ENCODE measurements around the gene GET4.

The GET4 gene

DNA sequence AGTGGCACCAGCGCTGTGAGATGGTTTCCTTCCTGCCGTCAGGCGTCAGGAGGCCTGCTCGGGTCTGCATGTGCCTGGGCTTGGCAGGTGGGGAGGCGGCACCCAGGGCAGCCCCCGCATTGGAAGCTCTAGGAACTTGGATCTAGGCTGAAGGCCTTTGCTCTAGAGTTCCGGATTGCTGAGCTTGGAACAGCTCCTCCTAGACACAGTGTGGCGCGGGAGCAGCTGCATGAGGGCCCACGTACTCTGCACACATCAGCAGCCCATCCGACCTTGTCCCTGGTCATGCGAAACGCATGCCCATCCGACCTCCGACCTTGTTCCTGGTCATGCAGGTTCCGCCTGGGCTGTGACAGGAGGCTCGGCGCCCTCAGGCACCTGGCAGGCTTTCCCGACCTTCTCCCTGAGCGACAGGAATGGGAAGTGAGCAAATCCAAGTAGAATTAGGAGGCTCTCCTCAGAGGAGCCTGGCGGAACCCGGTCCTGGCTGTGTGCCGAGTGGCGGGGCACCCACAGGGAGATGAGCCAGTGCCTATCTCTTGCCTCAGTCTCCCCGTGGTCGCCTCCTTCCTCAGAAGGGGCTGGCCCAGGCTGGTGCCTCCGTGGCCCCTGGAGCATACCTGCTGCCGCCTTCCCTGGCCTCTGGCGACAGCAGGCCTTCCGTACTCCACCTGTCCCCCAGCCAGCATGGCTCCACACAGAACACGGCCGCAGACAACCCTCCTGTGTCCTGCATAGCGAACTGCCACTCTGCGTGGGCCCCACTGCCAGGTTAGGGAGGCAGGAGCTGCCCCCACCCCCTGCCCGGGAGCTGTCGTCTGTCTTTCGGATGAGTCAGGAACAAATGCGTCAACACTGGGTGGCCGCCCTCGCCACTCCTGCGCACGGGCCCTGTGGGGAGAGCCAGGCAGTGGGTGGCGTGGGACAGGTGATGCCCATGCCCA lies 12.0 kb downstream of the GET4 start:
- no peak for DNase-seq

GRCh38 chr7:889025-889390 lies 12.7 kb downstream of the GET4 start:
- no peak for DNase-seq

GRCh38 chr7:889391-889790 lies 13.0 kb downstream of the GET4 start:
- DNase-seq: no peak

DNA sequence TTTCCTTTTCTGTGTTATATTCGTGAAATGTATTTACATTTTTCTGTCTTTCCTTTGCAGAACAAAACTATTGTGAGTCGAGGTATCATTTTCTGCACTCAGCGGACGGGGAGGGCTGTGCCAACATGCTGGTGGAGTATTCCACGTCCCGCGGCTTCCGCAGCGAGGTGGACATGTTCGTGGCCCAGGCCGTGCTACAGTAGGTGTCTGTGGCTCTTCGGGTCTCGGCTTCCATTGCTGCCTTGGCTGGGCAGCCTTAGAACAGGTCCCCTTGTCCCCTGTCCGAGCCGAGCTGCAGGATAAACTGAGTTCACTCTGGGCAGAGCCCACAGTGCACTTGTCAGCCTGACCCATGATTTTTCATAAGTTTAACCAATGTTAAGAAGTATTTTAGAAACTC lies 14.5 kb downstream of the GET4 start:
- DNase-seq: no peak

GRCh38 chr7:891291-891690 lies 14.9 kb downstream of the GET4 start:
- DNase-seq: no peak

GRCh38 chr7:891805-892204 lies 15.5 kb downstream of the GET4 start:
- no peak for DNase-seq

DNA sequence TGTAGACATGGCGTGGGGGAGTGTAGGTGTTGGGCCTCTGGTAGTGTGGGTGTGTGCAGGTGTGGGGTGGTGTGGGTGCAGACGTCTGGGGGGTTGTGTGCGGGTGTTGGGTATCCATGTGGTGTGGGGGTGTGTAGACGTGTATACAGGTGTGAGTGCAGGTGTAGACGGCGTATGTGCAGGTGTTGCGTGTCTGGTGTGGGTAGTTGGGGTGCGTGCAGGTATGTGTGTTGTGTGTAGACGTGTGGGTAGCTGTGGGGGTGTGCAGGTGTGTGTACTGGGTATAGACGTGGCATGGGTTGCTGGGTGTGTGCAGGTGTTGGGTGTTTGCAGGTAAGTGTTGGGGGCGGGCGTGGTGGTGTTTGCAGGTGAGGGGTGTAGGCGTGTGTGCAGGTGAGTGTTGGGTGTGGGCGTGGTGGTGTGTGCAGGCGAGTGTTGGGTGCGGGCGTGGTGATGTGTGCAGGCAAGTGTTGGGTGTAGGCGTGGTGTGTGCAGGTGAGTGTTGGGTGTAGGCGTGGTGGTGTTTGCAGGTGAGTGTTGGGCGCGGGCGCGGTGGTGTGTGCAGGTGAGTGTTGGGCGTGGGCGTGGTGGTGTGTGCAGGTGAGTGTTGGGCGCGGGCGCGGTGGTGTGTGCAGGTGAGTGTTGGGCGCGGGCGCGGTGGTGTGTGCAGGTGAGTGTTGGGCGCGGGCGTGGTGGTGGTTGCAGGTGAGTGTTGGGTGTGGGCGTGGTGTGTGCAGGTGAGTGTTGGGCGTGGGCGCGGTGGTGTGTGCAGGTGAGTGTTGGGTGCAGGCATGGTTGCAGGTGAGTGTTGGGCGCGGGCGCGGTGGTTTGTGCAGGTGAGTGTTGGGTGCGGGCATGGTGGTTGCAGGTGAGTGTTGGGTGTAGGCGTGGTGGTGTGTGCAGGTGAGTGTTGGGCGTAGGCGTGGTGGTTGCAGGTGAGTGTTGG lies 16.6 kb downstream of the GET4 start:
- DNase-seq: no peak

DNA sequence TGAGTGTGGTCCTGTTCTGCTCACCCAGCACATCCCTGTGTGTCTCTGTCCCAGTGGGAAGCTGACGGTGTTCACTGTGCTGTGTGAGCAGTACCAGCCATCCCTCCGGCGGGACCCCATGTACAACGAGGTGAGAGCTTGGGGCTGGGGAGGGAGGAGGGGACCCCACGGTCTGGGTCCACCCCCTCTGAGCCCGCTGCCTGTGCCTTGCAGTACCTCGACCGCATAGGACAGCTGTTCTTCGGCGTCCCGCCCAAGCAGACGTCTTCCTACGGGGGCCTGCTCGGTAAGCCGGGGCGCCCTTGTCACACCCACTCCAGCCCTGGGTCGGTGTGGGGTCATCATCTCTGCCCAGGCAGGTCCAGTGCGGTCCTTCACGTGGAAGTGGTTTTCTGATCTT lies 17.3 kb downstream of the GET4 start:
- DNase-seq: no peak

GRCh38 chr7:894164-894867 lies 18.0 kb downstream of the GET4 start:
- DNase-seq: no peak

DNA sequence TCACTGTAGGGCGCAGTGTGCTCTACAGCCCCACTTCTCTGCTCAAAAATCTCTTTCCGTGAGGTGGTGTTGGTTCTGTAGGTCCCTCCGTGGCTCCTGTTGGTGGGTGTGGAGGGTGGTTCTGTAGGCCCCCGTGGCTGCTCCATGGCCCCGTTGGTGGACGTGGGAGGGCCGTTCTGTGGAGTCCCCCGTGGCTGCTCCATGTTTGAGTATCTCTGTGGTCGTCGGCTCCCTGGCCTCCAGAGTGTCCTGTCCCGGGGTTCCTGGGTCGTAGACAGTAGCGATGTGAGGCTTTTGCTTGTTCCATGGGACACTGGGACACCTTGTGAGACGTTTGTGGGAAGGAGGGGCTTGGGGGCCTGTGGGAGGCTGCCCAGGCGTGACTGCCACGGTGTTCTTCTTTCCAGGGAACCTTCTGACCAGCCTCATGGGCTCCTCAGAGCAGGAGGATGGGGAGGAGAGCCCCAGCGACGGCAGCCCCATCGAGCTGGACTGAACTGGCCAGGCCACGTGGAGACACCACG lies 18.6 kb downstream of the GET4 start:
- DNase-seq: no peak

DNA sequence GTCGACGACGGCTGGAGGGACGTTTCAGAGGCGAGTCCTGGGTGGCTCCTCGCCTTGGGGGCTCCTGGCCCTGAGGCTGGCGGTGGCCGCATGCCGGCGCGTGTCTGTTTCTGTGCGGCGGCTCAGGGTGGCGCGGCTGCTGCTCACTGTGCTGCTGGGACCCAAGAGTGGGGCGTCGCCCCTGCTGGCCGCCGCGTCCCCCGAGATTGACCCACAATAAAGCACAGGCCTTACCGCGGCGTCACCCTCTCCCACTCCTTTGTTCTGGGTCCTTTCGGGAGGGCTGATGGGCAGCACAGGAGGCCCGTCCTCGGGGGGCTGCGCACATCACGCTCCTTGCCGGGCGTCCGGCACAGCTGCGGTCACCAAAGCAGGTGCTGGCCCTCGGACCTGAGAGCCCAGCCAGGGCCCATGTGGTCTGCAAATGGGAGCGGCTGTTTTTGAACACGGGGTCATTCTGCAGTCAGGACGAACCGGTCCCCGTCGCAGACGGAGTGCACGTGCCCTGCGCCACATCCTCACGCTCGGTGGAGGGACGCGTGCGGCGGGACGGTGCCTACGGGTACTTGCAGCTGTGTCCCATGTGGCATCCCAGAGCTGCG lies 19.2 kb downstream of the GET4 start:
- no peak for DNase-seq

- DNase-seq: no peak
These were observed 20.2 kb downstream of the GET4 start for GRCh38 chr7:896346-897075.

- DNase-seq: no peak
These were observed 20.7 kb downstream of the GET4 start for GRCh38 chr7:897086-897485.

GRCh38 chr7:897771-898376 lies 21.5 kb downstream of the GET4 start:
- DNase-seq: no peak

GRCh38 chr7:898460-898854 lies 22.1 kb downstream of the GET4 start:
- DNase-seq: no peak

- DNase-seq: no peak
These were observed 22.7 kb downstream of the GET4 start for GRCh38 chr7:898855-899681.

DNA sequence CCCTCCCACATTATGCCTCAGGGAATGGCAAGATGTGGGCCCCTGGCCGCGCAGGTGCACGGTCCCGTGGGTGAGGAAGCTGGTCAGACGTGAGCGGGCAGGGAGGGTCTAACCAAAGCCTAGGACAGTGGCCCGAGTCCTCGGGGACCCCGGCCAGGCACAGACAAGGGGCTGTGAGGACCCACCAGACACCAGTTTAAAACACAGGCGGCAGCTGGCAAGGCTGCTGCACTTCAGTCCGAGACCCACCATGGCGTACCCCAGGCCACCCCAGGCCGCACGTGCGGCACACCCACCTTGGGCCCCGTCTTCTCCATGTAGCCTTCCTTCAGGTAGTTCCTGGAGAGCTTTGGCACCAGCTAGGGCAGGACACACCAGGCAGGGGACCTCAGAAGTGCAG lies 23.5 kb downstream of the GET4 start:
- no peak for DNase-seq

DNA sequence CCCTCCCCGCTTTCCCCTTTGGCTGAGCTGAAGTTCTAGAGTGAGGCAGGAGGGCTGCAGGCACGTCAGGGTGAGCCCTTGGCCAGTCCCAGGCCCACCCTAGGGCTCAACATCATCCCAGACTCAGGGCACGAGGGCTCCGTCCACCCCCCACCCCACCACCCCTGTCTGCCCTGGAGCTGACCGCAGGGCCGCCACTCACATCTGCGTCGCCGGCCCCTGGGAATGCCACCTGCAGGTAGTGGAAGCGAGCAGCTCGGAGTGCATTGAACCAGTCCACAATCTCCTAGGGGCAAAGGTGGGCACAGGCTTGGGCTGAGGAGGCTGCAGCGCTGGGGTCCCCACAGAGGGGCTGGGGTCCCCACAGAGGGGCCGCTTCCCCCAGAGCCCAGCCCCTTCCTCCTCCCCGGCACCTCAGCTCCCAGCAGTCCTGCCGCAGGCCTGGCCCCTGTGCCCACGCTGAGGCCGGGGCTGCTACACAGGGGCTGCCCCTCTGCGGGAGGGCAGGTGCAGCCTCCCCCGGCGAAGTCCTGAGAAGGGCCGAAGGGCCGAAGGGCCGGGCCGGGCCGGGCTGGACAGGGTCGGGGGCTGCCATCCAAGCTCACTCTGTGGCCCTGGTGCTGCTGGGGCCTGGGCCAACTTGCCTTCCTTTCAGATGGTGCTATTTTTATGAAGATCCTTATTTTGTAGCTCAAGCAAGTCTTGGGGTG lies 24.1 kb downstream of the GET4 start:
- DNase-seq: no peak

DNA sequence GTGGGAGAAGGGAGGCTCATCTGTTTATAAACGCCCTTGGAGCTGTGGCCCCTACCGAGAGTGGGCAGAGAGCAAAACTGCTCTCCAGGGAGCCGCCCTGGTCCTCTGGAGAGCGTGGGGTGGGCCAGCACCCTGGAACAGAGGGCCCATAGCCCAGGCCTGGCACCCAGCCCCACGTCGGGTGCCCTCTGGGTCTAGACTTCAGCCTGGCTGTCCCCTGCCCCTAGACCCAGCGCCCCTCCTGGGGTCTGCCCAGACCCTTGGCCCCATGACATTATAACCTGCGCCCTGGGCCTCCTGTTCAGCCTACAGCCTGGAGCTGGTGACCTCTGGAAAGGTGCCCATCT lies 24.7 kb downstream of the GET4 start:
- no peak for DNase-seq
